K562 (cell line): Measurements from ENCODE around the gene PRPSAP1. TPM values are rescaled to one million over a fixed set of nuclear protein-coding genes. Genes with fewer than 3 reads are reported as not detected.

Experiments
- ESRRA ChIP-seq: fragments of 450-650 bp; IDR thresholded peaks from 2 replicates; pipeline ENCODE4 v1.6.1; 2014; ENCODE audit warnings: low read depth, mild to moderate bottlenecking, moderate library complexity, borderline replicate concordance
- EZH2 ChIP-seq: IDR thresholded peaks from 2 replicates; pipeline ENCODE4 v1.6.1; 2012; ENCODE audit warnings: low read depth, mild to moderate bottlenecking, inconsistent platforms, low read length, borderline replicate concordance
- GTF2E2 ChIP-seq: fragments of 200-800 bp; sonication (Bioruptor generic); IDR thresholded peaks from 2 replicates; pipeline ENCODE4 v1.6.1; 2016; ENCODE audit warnings: missing genetic modification characterization, missing compliant biosample characterization
- HDAC8 ChIP-seq: fragments of 450-650 bp; IDR thresholded peaks from 2 replicates; pipeline ENCODE4 v1.6.1; 2016; ENCODE audit warnings: mild to moderate bottlenecking, missing genetic modification characterization, moderate library complexity, missing compliant biosample characterization
- HMGN3 ChIP-seq: IDR thresholded peaks from 2 replicates; pipeline ENCODE4 v1.6.1; 2011; ENCODE audit warnings: borderline replicate concordance, low read depth, mild to moderate bottlenecking, mixed read lengths, low read length; ENCODE audit not compliant: insufficient read length; ENCODE audit errors: extremely low read depth
- KDM2B ChIP-seq: fragments of 250-450 bp; sonication (Bioruptor Pico); IDR thresholded peaks from 2 replicates; pipeline ENCODE4 v1.8.0; 2021; ENCODE audit warnings: mild to moderate bottlenecking, moderate library complexity
- NEUROD1 ChIP-seq: fragments of 150-350 bp; IDR thresholded peaks from 2 replicates; pipeline ENCODE4 v1.6.1; 2014; ENCODE audit warnings: borderline replicate concordance, low read length, low read depth; ENCODE audit not compliant: partially characterized antibody
- SIN3B ChIP-seq: fragments of 450-650 bp; IDR thresholded peaks from 2 replicates; pipeline ENCODE4 v1.6.1; 2017; ENCODE audit warnings: low read depth, mild to moderate bottlenecking, moderate library complexity
- SRSF3 ChIP-seq: fragments of 200-400 bp; formaldehyde crosslinking; IDR thresholded peaks from 2 replicates; pipeline ENCODE4 v1.6.1; 2016; ENCODE audit warnings: mild to moderate bottlenecking, low read length, moderate library complexity; ENCODE audit not compliant: insufficient read depth
- TBL1XR1 ChIP-seq, 2 experiments: IDR thresholded peaks; 2 replicates each; pipeline ENCODE4 v1.6.1; 2012; ENCODE audit warnings: improper control_type of control experiment in 2 of 2, low read length in 2 of 2, mild to moderate bottlenecking in 1 of 2
- THRAP3 ChIP-seq: fragments of 450-650 bp; IDR thresholded peaks from 2 replicates; pipeline ENCODE4 v1.6.1; 2016; ENCODE audit warnings: mild to moderate bottlenecking, inconsistent platforms, borderline replicate concordance
- XRCC5 ChIP-seq: fragments of 200-400 bp; formaldehyde crosslinking; IDR thresholded peaks from 2 replicates; pipeline ENCODE4 v1.6.1; 2017; ENCODE audit warnings: low read depth, mild to moderate bottlenecking, low read length
- ZKSCAN3 ChIP-seq: fragments of 250-450 bp; sonication (Bioruptor Pico); IDR thresholded peaks from 2 replicates; pipeline ENCODE4 v1.4.0; 2020
- ZNF507 ChIP-seq: conservative IDR thresholded peaks from 2 replicates; pipeline ENCODE4 v1.6.1; 2017; ENCODE audit warnings: missing genetic modification characterization, missing compliant biosample characterization
- polyA plus RNA-seq, 8 experiments: library from polyadenylated mRNA; depleted of rRNA in 4 of 8; stranded (reverse) in 5 of 8; unstranded in 3 of 8; fragments of >200 nt; fragmentation: Nextera tagmentation in 2 of 8; fragmentation: Illumina TruSeq in 1 of 8; extraction: Ambion mirVana in 2 of 8; extraction: Trizol in 1 of 8; gene quantifications; 2 replicates each; pipeline versions ENCODE4 v1.2.1 to v1.2.3, GENCODE V29; 2011 to 2014; ENCODE audit warnings: inconsistent platforms in 1 of 8, missing spikeins in 1 of 8
- total RNA-seq, 7 experiments: library from RNA; depleted of rRNA in 6 of 7; stranded (reverse); fragments of >200 nt in 6 of 7; fragmentation: Illumina TruSeq in 2 of 7; extraction: Trizol in 2 of 7; gene quantifications; 2 replicates each; pipeline versions ENCODE4 v1.2.1 to v1.2.3, GENCODE V29; 2011 to 2021; ENCODE audit warnings: low replicate concordance in 1 of 7
- TF ChIP-seq, protein P1 (sequence below), 3 experiments: IDR thresholded peaks in 2 of 3; conservative IDR thresholded peaks in 1 of 3; 2 replicates each; pipeline ENCODE4 v1.5.1; 2011 to 2012; ENCODE audit warnings: low read length in 3 of 3, mild to moderate bottlenecking in 3 of 3, control low read depth in 2 of 3, improper control_type of control experiment in 1 of 3, inconsistent platforms in 1 of 3, low read depth in 1 of 3, mixed read lengths in 1 of 3, moderate library complexity in 1 of 3; ENCODE audit not compliant: insufficient read depth in 2 of 3
- TF ChIP-seq, protein P2 (sequence below), 3 experiments: fragments of 200-800 bp in 1 of 3; fragments of 250-450 bp in 1 of 3; fragments of 450-650 bp in 1 of 3; sonication (Bioruptor Pico) in 1 of 3; sonication (Bioruptor generic) in 1 of 3; formaldehyde crosslinking in 1 of 3; IDR thresholded peaks; 2 replicates each; pipeline versions ENCODE4 v1.6.1 to v1.8.0; 2016 to 2022; ENCODE audit warnings: mild to moderate bottlenecking in 2 of 3, missing genetic modification characterization in 2 of 3, missing compliant biosample characterization in 1 of 3, moderate library complexity in 1 of 3
- TF ChIP-seq, protein P3 (sequence below), 2 experiments: fragments of 450-650 bp in 1 of 2; IDR thresholded peaks; 2 replicates each; pipeline ENCODE4 v1.6.1; 2011 to 2017; ENCODE audit warnings: low read depth in 2 of 2, antibody characterized with exemption in 1 of 2, borderline replicate concordance in 1 of 2, low read length in 1 of 2, mild to moderate bottlenecking in 1 of 2, mixed read lengths in 1 of 2; ENCODE audit not compliant: control insufficient read depth in 1 of 2

Gene PRPSAP1
- total and polyA plus RNA-seq, 9 of the 15 experiments (the other 6 are each of a cell fraction or from before 2014, with no cell fraction given), result 21.9 to 77.1 (median 40.8) TPM

DNA sequence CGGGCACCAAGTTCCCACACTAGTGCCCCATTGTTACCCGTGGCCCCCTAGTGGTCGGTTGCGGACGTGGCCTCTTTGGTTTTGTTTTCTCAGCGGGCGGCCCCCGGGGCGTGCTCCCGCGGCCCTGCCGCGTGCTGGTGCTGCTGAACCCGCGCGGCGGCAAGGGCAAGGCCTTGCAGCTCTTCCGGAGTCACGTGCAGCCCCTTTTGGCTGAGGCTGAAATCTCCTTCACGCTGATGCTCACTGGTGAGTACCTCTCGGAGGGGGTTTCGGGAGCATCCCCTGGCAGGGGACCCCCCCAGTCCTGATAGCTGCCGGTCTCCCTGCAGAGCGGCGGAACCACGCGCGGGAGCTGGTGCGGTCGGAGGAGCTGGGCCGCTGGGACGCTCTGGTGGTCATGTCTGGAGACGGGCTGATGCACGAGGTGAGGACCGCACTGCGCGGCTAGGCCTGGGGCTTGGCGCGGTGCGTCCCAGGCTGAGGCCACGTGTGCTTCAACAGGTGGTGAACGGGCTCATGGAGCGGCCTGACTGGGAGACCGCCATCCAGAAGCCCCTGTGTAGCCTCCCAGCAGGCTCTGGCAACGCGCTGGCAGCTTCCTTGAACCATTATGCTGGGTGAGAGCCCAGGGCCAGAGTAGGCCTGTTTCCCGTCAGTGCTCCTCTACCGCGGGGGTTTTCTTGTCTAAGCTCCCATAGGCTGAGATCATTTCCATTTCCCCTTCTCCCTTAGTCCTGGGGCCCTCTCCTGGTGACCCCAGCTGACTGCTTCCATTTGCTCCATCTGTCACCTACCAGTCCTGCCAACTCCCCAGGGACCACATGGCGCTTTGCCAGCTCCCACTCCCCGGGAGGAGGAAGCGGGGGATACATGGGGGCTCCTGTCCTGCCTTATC, 32.4 kb upstream of the PRPSAP1 start (continued):
- TF ChIP-seq SRSF3 (no peak), SIN3B (peak; percentile 44; the same call in 1 of the 2 replicates), ZNF507 (tag) (no peak), NEUROD1 (no peak), ZKSCAN3 (no peak), EZH2 (no peak), TBL1XR1 (IDR thresholded peaks at IDR 0.05; ENCODE audit: low read length in 2 of 2) (peak; percentile 7 to 21; a peak in 1 of 4 replicates), GTF2E2 (tag) (no peak), XRCC5 (peak; percentile 94), ESRRA (no peak), KDM2B (no peak), HMGN3 (peak; percentile 18), THRAP3 (no peak), HDAC8 (tag) (0 out of 2 replicates have a peak, but pooled peaks have one; percentile 60)
- TF ChIP-seq, protein P1, sequence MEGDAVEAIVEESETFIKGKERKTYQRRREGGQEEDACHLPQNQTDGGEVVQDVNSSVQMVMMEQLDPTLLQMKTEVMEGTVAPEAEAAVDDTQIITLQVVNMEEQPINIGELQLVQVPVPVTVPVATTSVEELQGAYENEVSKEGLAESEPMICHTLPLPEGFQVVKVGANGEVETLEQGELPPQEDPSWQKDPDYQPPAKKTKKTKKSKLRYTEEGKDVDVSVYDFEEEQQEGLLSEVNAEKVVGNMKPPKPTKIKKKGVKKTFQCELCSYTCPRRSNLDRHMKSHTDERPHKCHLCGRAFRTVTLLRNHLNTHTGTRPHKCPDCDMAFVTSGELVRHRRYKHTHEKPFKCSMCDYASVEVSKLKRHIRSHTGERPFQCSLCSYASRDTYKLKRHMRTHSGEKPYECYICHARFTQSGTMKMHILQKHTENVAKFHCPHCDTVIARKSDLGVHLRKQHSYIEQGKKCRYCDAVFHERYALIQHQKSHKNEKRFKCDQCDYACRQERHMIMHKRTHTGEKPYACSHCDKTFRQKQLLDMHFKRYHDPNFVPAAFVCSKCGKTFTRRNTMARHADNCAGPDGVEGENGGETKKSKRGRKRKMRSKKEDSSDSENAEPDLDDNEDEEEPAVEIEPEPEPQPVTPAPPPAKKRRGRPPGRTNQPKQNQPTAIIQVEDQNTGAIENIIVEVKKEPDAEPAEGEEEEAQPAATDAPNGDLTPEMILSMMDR (IDR thresholded peaks at IDR 0.05 in 2 of 3, conservative IDR thresholded peaks at IDR 0.05 in 1 of 3; ENCODE audit: insufficient read depth in 2 of 3, low read depth in 1 of 3, low read length in 3 of 3), result peak; percentile 82 to 92 (median 89)
- TF ChIP-seq, protein P2, sequence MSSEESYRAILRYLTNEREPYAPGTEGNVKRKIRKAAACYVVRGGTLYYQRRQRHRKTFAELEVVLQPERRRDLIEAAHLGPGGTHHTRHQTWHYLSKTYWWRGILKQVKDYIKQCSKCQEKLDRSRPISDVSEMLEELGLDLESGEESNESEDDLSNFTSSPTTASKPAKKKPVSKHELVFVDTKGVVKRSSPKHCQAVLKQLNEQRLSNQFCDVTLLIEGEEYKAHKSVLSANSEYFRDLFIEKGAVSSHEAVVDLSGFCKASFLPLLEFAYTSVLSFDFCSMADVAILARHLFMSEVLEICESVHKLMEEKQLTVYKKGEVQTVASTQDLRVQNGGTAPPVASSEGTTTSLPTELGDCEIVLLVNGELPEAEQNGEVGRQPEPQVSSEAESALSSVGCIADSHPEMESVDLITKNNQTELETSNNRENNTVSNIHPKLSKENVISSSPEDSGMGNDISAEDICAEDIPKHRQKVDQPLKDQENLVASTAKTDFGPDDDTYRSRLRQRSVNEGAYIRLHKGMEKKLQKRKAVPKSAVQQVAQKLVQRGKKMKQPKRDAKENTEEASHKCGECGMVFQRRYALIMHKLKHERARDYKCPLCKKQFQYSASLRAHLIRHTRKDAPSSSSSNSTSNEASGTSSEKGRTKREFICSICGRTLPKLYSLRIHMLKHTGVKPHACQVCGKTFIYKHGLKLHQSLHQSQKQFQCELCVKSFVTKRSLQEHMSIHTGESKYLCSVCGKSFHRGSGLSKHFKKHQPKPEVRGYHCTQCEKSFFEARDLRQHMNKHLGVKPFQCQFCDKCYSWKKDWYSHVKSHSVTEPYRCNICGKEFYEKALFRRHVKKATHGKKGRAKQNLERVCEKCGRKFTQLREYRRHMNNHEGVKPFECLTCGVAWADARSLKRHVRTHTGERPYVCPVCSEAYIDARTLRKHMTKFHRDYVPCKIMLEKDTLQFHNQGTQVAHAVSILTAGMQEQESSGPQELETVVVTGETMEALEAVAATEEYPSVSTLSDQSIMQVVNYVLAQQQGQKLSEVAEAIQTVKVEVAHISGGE (CRISPR knock-in tag; IDR thresholded peaks at IDR 0.05), result no peak; a peak in 1 of 6 replicates
- TF ChIP-seq, protein P3, sequence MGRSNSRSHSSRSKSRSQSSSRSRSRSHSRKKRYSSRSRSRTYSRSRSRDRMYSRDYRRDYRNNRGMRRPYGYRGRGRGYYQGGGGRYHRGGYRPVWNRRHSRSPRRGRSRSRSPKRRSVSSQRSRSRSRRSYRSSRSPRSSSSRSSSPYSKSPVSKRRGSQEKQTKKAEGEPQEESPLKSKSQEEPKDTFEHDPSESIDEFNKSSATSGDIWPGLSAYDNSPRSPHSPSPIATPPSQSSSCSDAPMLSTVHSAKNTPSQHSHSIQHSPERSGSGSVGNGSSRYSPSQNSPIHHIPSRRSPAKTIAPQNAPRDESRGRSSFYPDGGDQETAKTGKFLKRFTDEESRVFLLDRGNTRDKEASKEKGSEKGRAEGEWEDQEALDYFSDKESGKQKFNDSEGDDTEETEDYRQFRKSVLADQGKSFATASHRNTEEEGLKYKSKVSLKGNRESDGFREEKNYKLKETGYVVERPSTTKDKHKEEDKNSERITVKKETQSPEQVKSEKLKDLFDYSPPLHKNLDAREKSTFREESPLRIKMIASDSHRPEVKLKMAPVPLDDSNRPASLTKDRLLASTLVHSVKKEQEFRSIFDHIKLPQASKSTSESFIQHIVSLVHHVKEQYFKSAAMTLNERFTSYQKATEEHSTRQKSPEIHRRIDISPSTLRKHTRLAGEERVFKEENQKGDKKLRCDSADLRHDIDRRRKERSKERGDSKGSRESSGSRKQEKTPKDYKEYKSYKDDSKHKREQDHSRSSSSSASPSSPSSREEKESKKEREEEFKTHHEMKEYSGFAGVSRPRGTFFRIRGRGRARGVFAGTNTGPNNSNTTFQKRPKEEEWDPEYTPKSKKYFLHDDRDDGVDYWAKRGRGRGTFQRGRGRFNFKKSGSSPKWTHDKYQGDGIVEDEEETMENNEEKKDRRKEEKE (IDR thresholded peaks at IDR 0.05; ENCODE audit: borderline replicate concordance in 1 of 2, control insufficient read depth in 1 of 2, low read depth in 2 of 2, low read length in 1 of 2), result peak in 1 of 2 experiments; percentile 81; a peak in 1 of 4 replicates
